Right lobe of liver (tissue), 4 donors: ENCODE data around the gene TMEM238.

Source experiments
- POLR2A ChIP-seq: fragments of 450-650 bp; IDR thresholded peaks from one replicate; pipeline ENCODE4 v1.6.1; 2017; ENCODE audit warnings: antibody characterized with exemption, mild to moderate bottlenecking
- TF ChIP-seq, protein P1 (sequence below), 4 donors: fragments of 200-600 bp in 3 of 4; fragments of 450-650 bp in 1 of 4; IDR thresholded peaks; one replicate each; pipeline versions ENCODE4 v1.5.1 to v1.8.0; 2016 to 2022; ENCODE audit warnings: antibody characterized with exemption in 4 of 4, mild to moderate bottlenecking in 2 of 4
- donor health status: DM: no; HTN: no; CAD: no.
- donor health status: DM: no; HTN: no; CAD: no.
- donor health status: DM: no; HTN: yes; CAD: no.

DNA sequence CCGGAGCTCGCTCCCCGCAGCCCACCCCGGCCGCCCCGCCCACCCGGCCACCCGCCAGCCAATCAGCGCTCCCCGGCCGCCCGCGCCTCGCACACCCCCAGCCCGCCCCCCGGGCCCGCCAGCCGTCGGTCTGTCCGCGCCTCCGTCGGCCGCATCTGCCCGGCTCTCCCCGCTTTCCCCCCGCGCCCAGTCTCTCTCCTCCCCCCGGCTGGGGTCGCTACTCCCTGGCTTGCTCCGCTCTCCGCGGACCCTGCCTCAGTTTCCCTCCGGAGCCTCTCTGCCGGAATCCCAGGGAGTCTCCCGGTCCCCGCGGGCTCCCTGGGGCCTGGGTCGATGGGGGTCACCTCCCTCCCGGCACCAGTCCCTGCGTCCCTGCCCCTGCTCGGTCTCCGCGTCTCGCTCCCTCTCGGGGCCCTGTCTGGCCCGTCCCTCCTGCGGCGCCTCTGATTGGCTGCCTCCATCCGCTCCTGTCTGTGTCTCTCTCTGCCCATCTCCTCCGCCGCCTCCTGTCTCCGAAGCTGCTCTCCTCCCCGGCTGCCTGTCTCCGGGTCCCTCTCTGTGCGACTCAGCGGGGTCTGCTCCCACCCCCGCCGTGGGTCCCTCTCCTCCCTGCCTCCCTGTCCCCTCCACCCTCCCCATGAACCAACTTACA lies 14.3 kb downstream of the TMEM238 start:
- TF ChIP-seq, protein P1, sequence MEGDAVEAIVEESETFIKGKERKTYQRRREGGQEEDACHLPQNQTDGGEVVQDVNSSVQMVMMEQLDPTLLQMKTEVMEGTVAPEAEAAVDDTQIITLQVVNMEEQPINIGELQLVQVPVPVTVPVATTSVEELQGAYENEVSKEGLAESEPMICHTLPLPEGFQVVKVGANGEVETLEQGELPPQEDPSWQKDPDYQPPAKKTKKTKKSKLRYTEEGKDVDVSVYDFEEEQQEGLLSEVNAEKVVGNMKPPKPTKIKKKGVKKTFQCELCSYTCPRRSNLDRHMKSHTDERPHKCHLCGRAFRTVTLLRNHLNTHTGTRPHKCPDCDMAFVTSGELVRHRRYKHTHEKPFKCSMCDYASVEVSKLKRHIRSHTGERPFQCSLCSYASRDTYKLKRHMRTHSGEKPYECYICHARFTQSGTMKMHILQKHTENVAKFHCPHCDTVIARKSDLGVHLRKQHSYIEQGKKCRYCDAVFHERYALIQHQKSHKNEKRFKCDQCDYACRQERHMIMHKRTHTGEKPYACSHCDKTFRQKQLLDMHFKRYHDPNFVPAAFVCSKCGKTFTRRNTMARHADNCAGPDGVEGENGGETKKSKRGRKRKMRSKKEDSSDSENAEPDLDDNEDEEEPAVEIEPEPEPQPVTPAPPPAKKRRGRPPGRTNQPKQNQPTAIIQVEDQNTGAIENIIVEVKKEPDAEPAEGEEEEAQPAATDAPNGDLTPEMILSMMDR (IDR thresholded peaks at IDR 0.05), result no peak
- no peak for TF ChIP-seq POLR2A
